GM12878 (cell line): Measurements from ENCODE around the gene AMH. TPM values are rescaled to one million over a fixed set of nuclear protein-coding genes. Genes with fewer than 3 reads are reported as not detected.

Experiments used
- ATAC-seq: fragments of 200-7000 bp; cut with Tn5 transposase; 3 replicates; pipeline ENCODE4 v1.9.1; 2020; ENCODE audit warnings: mild to moderate bottlenecking, moderate library complexity
- BruUV-seq: library from RNA; stranded (reverse); fragments of 400-500 nt; replicated peaks from 2 replicates; lab custom pipeline; 2021; lab: Mats Ljungman, UMichigan
- CTCF ChIA-PET: fragments of 300-600 bp; sonication (Branson Sonifier 250); formaldehyde crosslinking; extraction: SDS; loops from one replicate; lab custom pipeline; 2021; ENCODE audit warnings: inconsistent platforms; lab: Yijun Ruan, JAX
- POLR2A ChIA-PET: fragments of 350-600 bp; formaldehyde crosslinking; extraction: SDS; loops from one replicate; lab custom pipeline; 2021; ENCODE audit warnings: inconsistent platforms; lab: Charles Lee
- RAD21 ChIA-PET: fragments of 300-600 bp; sonication (Branson Sonifier 250); formaldehyde crosslinking; loops from one replicate; lab custom pipeline; 2023; ENCODE audit warnings: antibody characterized with exemption; ENCODE audit not compliant: unreplicated experiment; lab: Charles Lee
- SMC1A ChIA-PET: fragments of 300-600 bp; sonication (Branson Sonifier 250); formaldehyde crosslinking; loops from one replicate; lab custom pipeline; 2023; ENCODE audit not compliant: unreplicated experiment, uncharacterized antibody; lab: Charles Lee
- DNase-seq: peaks from one replicate; pipeline ENCODE4 v3.0.0-alpha.2; 2011; ENCODE audit warnings: low read depth, low spot score
- FAIRE-seq: peaks from 3 replicates; lab custom pipeline; 2011; peaks lifted over from hg19 to GRCh38; lab: Jason Lieb, UNC
- H2AFZ ChIP-seq: 2 replicates; pipeline ENCODE4 v1.6.0; 2011; ENCODE audit warnings: low read depth, low read length, control low read depth; ENCODE audit not compliant: control insufficient read depth
- H3K27ac ChIP-seq: 2 replicates; pipeline ENCODE4 v1.5.1; 2011; ENCODE audit warnings: control low read depth; ENCODE audit not compliant: control insufficient read depth, insufficient read depth
- H3K27me3 ChIP-seq, 2 experiments: replicated peaks in 1 of 2; 2 replicates each; pipeline versions ENCODE4 v1.6.0 to v1.6.1; 2011; ENCODE audit warnings: low read length in 1 of 2; ENCODE audit not compliant: control insufficient read depth in 2 of 2, insufficient read depth in 2 of 2
- H3K36me3 ChIP-seq, 2 experiments: 2 replicates each; pipeline ENCODE4 v1.5.1; 2011; ENCODE audit warnings: low read length in 1 of 2; ENCODE audit not compliant: control insufficient read depth in 2 of 2, insufficient read depth in 2 of 2
- H3K4me1 ChIP-seq: 2 replicates; pipeline ENCODE4 v1.6.1; 2011; ENCODE audit warnings: mild to moderate bottlenecking, low read length, moderate library complexity, mixed read lengths; ENCODE audit not compliant: control insufficient read depth, insufficient read depth
- H3K4me2 ChIP-seq: 2 replicates; pipeline ENCODE4 v1.6.0; 2011; ENCODE audit warnings: control low read depth; ENCODE audit not compliant: control insufficient read depth, insufficient read depth
- H3K4me3 ChIP-seq: fragments of 200-600 bp; sonication (generic); 2 replicates; pipeline ENCODE4 v1.5.1; 2016
- H3K79me2 ChIP-seq: 2 replicates; pipeline ENCODE4 v1.6.0; 2011; ENCODE audit warnings: low read length; ENCODE audit not compliant: control insufficient read depth, insufficient read depth
- H3K9ac ChIP-seq: 2 replicates; pipeline ENCODE4 v1.8.0; 2011; ENCODE audit warnings: low read length, control low read depth, mixed read lengths; ENCODE audit not compliant: control insufficient read depth, insufficient read depth
- H3K9me3 ChIP-seq: replicated peaks from 3 replicates; pipeline ENCODE4 v1.5.1; 2011; ENCODE audit warnings: mild to moderate bottlenecking, low read length; ENCODE audit not compliant: control insufficient read depth, insufficient read depth
- H4K20me1 ChIP-seq: 2 replicates; pipeline ENCODE4 v1.6.0; 2011; ENCODE audit not compliant: control insufficient read depth, insufficient read depth
- BACH1 ChIP-seq: fragments of 450-650 bp; IDR thresholded peaks from 2 replicates; pipeline ENCODE4 v1.6.1; 2017; ENCODE audit warnings: mild to moderate bottlenecking, borderline replicate concordance
- BHLHE40 ChIP-seq, 2 experiments: fragments of 450-650 bp in 1 of 2; IDR thresholded peaks; 2 replicates each; pipeline ENCODE4 v1.6.1; 2011 to 2017; ENCODE audit warnings: low read depth in 2 of 2, borderline replicate concordance in 1 of 2, improper control_type of control experiment in 1 of 2, low read length in 1 of 2, mild to moderate bottlenecking in 1 of 2
- CHD2 ChIP-seq: IDR thresholded peaks from 2 replicates; pipeline ENCODE4 v1.6.1; 2011; ENCODE audit warnings: low read depth, low read length, improper control_type of control experiment, borderline replicate concordance
- HDGF ChIP-seq: fragments of 450-650 bp; IDR thresholded peaks from 2 replicates; pipeline ENCODE4 v1.6.1; 2016; ENCODE audit warnings: antibody characterized with exemption
- LARP7 ChIP-seq: fragments of 450-650 bp; IDR thresholded peaks from 2 replicates; pipeline ENCODE4 v1.6.1; 2017; ENCODE audit warnings: mild to moderate bottlenecking
- NR2F1 ChIP-seq: fragments of 450-650 bp; conservative IDR thresholded peaks from 2 replicates; pipeline ENCODE4 v1.6.1; 2017; ENCODE audit warnings: mild to moderate bottlenecking
- POLR2AphosphoS5 ChIP-seq: IDR thresholded peaks from 2 replicates; pipeline ENCODE4 v1.6.1; 2011; ENCODE audit warnings: mild to moderate bottlenecking, low read length, inconsistent platforms
- RELB ChIP-seq: fragments of 450-650 bp; IDR thresholded peaks from 2 replicates; pipeline ENCODE4 v1.6.1; 2017; ENCODE audit warnings: low read depth, mild to moderate bottlenecking, moderate library complexity
- ZNF217 ChIP-seq: fragments of 450-650 bp; IDR thresholded peaks from 2 replicates; pipeline ENCODE4 v1.6.1; 2017; ENCODE audit warnings: antibody characterized with exemption, mild to moderate bottlenecking
- ZNF592 ChIP-seq: fragments of 450-650 bp; IDR thresholded peaks from 2 replicates; pipeline ENCODE4 v1.6.1; 2017; ENCODE audit warnings: mild to moderate bottlenecking, moderate library complexity
- ZNF622 ChIP-seq: fragments of 450-650 bp; IDR thresholded peaks from 2 replicates; pipeline ENCODE4 v1.6.1; 2017; ENCODE audit warnings: mild to moderate bottlenecking, inconsistent platforms
- WGBS: methylation state at CpG from one replicate; pipeline ENCODE4 v1.1.6; 2016; ENCODE audit warnings: low lambda C conversion rate; ENCODE audit not compliant: insufficient replicate concordance, insufficient coverage; ENCODE audit errors: missing lambda C conversion rate; 5-methylcytosine and 5-hydroxymethylcytosine counted together
- in situ Hi-C: fragments of 300-500 bp; cut with MboI; formaldehyde crosslinking; loops from 9 replicates; pipeline ENCODE4 v1.14.3; 2018; ENCODE audit warnings: mixed read lengths
- intact Hi-C: fragments of 100-400 bp; cut with micrococcal nuclease; formaldehyde crosslinking; loops from one replicate; pipeline ENCODE4 v1.14.2; 2022; ENCODE audit not compliant: unreplicated experiment
- polyA plus RNA-seq, 11 experiments: library from polyadenylated mRNA; depleted of rRNA in 4 of 11; unstranded in 6 of 11; stranded (reverse) in 5 of 11; fragments of >200 nt; fragmentation: Nextera tagmentation in 4 of 11; fragmentation: Illumina TruSeq in 1 of 11; extraction: Ambion mirVana in 4 of 11; extraction: Trizol in 1 of 11; gene quantifications; 1 replicate in 1 of 11; 2 replicates in 10 of 11; pipeline versions ENCODE4 v1.2.1 to v1.2.3, GENCODE V29; 2011 to 2016; ENCODE audit warnings: inconsistent platforms in 2 of 11, missing spikeins in 2 of 11, low read depth in 1 of 11
- total RNA-seq, 4 experiments: library from RNA; depleted of rRNA in 3 of 4; stranded (reverse); fragments of >200 nt in 3 of 4; fragmentation: Illumina TruSeq in 1 of 4; extraction: Trizol in 1 of 4; gene quantifications; 2 replicates each; pipeline versions ENCODE4 v1.2.1 to v1.2.3, GENCODE V29; 2013 to 2021

AMH gene
- total and polyA plus RNA-seq, 10 of the 15 experiments (the other 5 are each of a cell fraction or from before 2014, with no cell fraction given): 0.17 to 3.5 (median 0.81) TPM; not detected in 4

- Histone ChIP-seq H3K27ac (peak overlapping the region; percentile 74), H4K20me1 (no peaks in the 10 kb centered on the region), H3K9ac (peak overlapping the region; percentile 35), H3K36me3 (no peaks in the 10 kb centered on the region), H3K79me2 (no peaks in the 10 kb centered on the region; the same call in 1 of the 2 replicates), H3K4me3 (peak overlapping the region; percentile 65), H3K27me3 (no peaks in the 10 kb centered on the region), H2AFZ (peak overlapping the region; percentile 32), H3K4me1 (peaks cover 30% of the 10 kb centered on the region), H3K9me3 (no peaks in the 10 kb centered on the region), H3K4me2 (peak overlapping the region; percentile 98)
- DNase-seq (no peak), FAIRE-seq (no peak), ATAC-seq (peak; percentile 45)
- TF ChIP-seq POLR2AphosphoS5: peak; percentile 64
- no peak for TF ChIP-seq ZNF622
- TF ChIP-seq LARP7: 0 out of 2 replicates have a peak, but pooled peaks have one; percentile 28
- TF ChIP-seq CHD2: 0 out of 2 replicates have a peak, but pooled peaks have one; percentile 4
- peak in 1 of 2 experiments; percentile 36; a peak in 1 of 4 replicates for TF ChIP-seq BHLHE40 (IDR thresholded peaks at IDR 0.05; ENCODE audit: borderline replicate concordance in 1 of 2, low read depth in 2 of 2, low read length in 1 of 2)
- TF ChIP-seq ZNF217: no peak
- peak; percentile 72 for TF ChIP-seq RELB
- TF ChIP-seq NR2F1: peak; percentile 19; the same call in 1 of the 2 replicates
- TF ChIP-seq BACH1: peak; percentile 60
- peak; percentile 86 for TF ChIP-seq HDGF
- no peak for TF ChIP-seq ZNF592
- no TSS peak for BruUV-seq
- ChIA-PET CTCF (interaction anchor here (0.6 to 2.5 kb wide), 8 partner anchors 15 to 348 kb away, joined by 3 to 13 read pairs (median 4); no protein-coding TSS in a partner anchor), RAD21 (interaction anchor here (0.6 to 1.7 kb wide), 13 partner anchors 8 to 392 kb away, joined by 3 to 10 read pairs (median 4); partner anchors contain the start of genes LSM7 and SPPL2B), SMC1A (interaction anchor here (0.9 to 2.9 kb wide), 6 partner anchors 14 to 117 kb away, joined by 3 to 11 read pairs (median 6); no protein-coding TSS in a partner anchor), POLR2A (interaction anchor here (0.5 to 1.5 kb wide), 7 partner anchors 17 to 197 kb away, joined by 3 to 8 read pairs (median 4); partner anchors contain the start of genes LSM7 and SPPL2B)
- WGBS: 17% methylated on average over 27 of the region's 28 CpGs
- in situ Hi-C loops (no loop called here), intact Hi-C loops (loop anchor here (1.0 kb wide), 1 partner anchor 39 kb away; the partner anchor contains the start of genes LSM7 and SPPL2B)
These were observed 39.9 kb downstream of the AMH start for GRCh38 chr19:2288818-2289713.
